Breast epithelium (tissue), 4 donors: Measurements from ENCODE around the gene TMEM242. TPM values are rescaled to one million over a fixed set of nuclear protein-coding genes. Genes with fewer than 3 reads are reported as not detected.

Source experiments
- DNase-seq, 2 donors: peaks; one replicate each; pipeline ENCODE4 v3.0.0-alpha.2; 2019; ENCODE audit warnings: low spot score in 2 of 2
- H3K27ac ChIP-seq, 2 donors: fragments of 200-600 bp; sonication (generic) in 1 of 2; one replicate each; pipeline ENCODE4 v1.5.1; 2016 to 2019; ENCODE audit warnings: mild to moderate bottlenecking in 1 of 2
- H3K27me3 ChIP-seq, 2 donors: fragments of 200-600 bp; sonication (generic) in 1 of 2; one replicate each; pipeline versions ENCODE4 v1.5.1 to v1.6.0; 2017 to 2019; ENCODE audit warnings: control low read depth in 1 of 2, mild to moderate bottlenecking in 1 of 2
- H3K36me3 ChIP-seq: fragments of 200-600 bp; one replicate; pipeline ENCODE4 v1.5.1; 2019
- H3K4me1 ChIP-seq, 2 donors: fragments of 200-600 bp; sonication (generic); one replicate each; pipeline ENCODE4 v1.5.1; 2016 to 2019; ENCODE audit warnings: control low read depth in 1 of 2
- H3K4me3 ChIP-seq, 3 donors: fragments of 200-600 bp; sonication (generic); 1 replicate in 2 of 3; 2 replicates in 1 of 3; pipeline ENCODE4 v1.5.1; 2016 to 2019; ENCODE audit warnings: mild to moderate bottlenecking in 3 of 3, moderate library complexity in 2 of 3
- H3K9me3 ChIP-seq, 2 donors: fragments of 200-600 bp; sonication (generic) in 1 of 2; one replicate each; pipeline ENCODE4 v1.5.1; 2016 to 2019; ENCODE audit warnings: control low read depth in 1 of 2
- CTCF ChIP-seq, 3 donors: fragments of 450-650 bp; IDR thresholded peaks; one replicate each; pipeline ENCODE4 v1.5.1; 2016 to 2017; ENCODE audit warnings: antibody characterized with exemption in 3 of 3, mild to moderate bottlenecking in 3 of 3, moderate library complexity in 3 of 3
- POLR2A ChIP-seq: fragments of 450-650 bp; IDR thresholded peaks from one replicate; pipeline ENCODE4 v1.6.1; 2016; ENCODE audit warnings: antibody characterized with exemption, mild to moderate bottlenecking, moderate library complexity
- POLR2AphosphoS5 ChIP-seq, 3 donors: sonication (generic); formaldehyde crosslinking; IDR thresholded peaks; one replicate each; pipeline ENCODE4 v1.6.1; 2017; ENCODE audit warnings: antibody characterized with exemption in 3 of 3
- intact Hi-C: fragments of 100-400 bp; cut with DNase I; formaldehyde crosslinking; loops from one replicate; pipeline ENCODE4 v1.15.1; 2023; ENCODE audit warnings: low total_unique reads
- total RNA-seq, 3 donors: library from RNA; depleted of rRNA; stranded (reverse); fragments of >200 nt; gene quantifications; one replicate each; pipeline ENCODE4 v1.1.0, GENCODE V29; 2016

TMEM242 gene
- total RNA-seq, 3 donors from 2014 or later = 5.3 to 7.9 (median 7.3) TPM

DNA sequence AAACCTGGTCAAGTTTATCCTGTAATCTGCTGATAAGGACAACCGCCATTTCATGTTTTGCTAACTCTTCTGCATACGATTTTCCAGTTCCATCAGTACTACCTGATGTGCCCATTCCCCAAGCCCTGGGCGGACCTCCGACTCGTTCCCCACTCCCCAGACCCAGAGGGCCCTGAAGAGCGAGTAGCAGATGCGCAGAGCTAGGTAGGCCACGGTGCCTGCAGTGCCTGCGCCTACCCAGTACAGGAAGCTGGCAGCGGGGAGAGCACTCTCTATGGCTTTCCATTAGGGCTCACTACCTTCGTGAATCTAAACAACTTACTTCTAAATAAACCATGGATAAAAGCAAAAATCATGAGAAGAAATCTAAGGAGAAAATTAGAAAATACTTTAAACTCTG lies 43.3 kb upstream of the TMEM242 start:
- no peak overlapping the region for H3K4me3 ChIP-seq
- H3K27ac ChIP-seq = no peak overlapping the region
- H3K36me3 ChIP-seq = no peaks in the 10 kb centered on the region
- TF ChIP-seq CTCF (IDR thresholded peaks at IDR 0.05) (no peak), POLR2AphosphoS5 (IDR thresholded peaks at IDR 0.05) (no peak), POLR2A (no peak)
- no peak for DNase-seq
- H3K27me3 ChIP-seq = no peaks in the 10 kb centered on the region
- intact Hi-C loops = no loop called here
- no peaks in the 10 kb centered on the region for H3K4me1 ChIP-seq
- H3K9me3 ChIP-seq = no peaks in the 10 kb centered on the region

DNA sequence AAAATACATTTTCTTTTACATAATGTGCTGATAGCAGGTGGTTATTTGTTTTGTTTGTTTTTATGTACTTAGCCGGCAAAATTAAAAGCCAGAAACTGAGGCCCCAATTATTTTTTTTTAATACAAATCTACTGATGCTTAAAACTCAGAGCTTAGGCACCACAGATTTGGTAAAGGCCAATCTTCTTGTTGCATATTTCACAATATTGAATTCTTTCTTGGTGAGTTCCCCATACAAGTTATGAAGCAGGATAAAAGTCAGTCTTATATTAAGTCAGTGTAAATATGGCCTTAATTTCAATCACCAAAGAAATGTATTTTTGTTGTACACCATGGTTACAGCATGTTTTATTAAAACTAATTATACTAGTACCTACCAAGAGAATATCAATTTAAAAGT lies 41.4 kb upstream of the TMEM242 start:
- no peak for DNase-seq
- Histone ChIP-seq H3K27me3 (no peaks in the 10 kb centered on the region), H3K27ac (no peak overlapping the region), H3K9me3 (no peaks in the 10 kb centered on the region), H3K36me3 (no peaks in the 10 kb centered on the region), H3K4me1 (no peaks in the 10 kb centered on the region), H3K4me3 (no peak overlapping the region)
- intact Hi-C loops = loop anchor here (5.0 kb wide), 1 partner anchor 367 kb away; no protein-coding TSS in a partner anchor
- TF ChIP-seq POLR2AphosphoS5 (IDR thresholded peaks at IDR 0.05) = no peak
- no peak for TF ChIP-seq CTCF (IDR thresholded peaks at IDR 0.05)
- no peak for TF ChIP-seq POLR2A

DNA sequence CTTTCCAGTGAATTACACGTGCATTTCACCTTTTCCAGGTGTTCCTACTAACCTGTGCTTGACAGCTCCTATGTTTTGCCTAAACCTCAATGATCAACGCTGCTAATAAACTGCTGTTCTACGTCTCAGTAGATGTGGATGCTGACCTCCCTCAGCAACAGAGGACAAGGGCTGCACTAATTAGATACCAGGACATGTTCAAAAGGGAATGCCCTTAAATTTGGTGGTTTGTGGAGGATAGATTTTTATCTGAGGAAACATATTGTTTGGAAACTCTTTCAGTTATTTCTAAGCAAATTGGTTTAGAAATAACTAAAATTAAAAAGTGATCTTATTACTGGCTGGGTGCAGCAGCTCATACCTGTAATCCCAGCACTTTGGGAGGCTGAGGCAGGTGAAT lies 38.6 kb upstream of the TMEM242 start:
- Histone ChIP-seq H3K27ac (no peak overlapping the region), H3K9me3 (no peaks in the 10 kb centered on the region), H3K4me1 (no peaks in the 10 kb centered on the region), H3K27me3 (no peaks in the 10 kb centered on the region), H3K4me3 (no peak overlapping the region), H3K36me3 (no peaks in the 10 kb centered on the region)
- no peak for DNase-seq
- TF ChIP-seq CTCF (IDR thresholded peaks at IDR 0.05) = no peak
- TF ChIP-seq POLR2AphosphoS5 (IDR thresholded peaks at IDR 0.05) = no peak
- TF ChIP-seq POLR2A = no peak
- intact Hi-C loops = loop anchor here (5.0 kb wide), 1 partner anchor 365 kb away; no protein-coding TSS in a partner anchor

- Histone ChIP-seq H3K36me3 (no peaks in the 10 kb centered on the region), H3K4me3 (no peak overlapping the region), H3K9me3 (no peaks in the 10 kb centered on the region), H3K4me1 (no peaks in the 10 kb centered on the region), H3K27ac (no peak overlapping the region), H3K27me3 (no peaks in the 10 kb centered on the region)
- TF ChIP-seq POLR2A = no peak
- no peak for TF ChIP-seq POLR2AphosphoS5 (IDR thresholded peaks at IDR 0.05)
- no peak for TF ChIP-seq CTCF (IDR thresholded peaks at IDR 0.05)
- intact Hi-C loops = no loop called here
- no peak for DNase-seq
These were observed 35.0 kb upstream of the TMEM242 start for GRCh38 chr6:157358287-157358686.

DNA sequence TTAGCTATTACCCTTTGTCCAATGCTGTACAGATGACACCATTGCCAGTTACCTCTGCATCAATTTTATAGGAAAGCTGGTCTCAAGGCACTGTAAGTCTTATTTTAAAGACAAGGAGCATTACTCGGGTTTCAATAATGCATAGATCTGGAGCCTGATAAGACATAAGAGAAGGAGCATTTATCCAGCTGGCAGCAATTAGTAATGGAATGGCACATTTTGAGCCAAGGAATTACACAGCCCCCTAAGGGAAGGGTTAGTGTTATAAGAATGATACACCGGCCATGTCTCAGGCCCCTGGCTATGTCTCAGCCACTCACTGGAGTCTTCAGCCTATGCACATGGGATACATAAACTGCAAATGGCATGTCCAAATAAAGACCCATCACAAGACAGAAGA lies 23.1 kb upstream of the TMEM242 start:
- Histone ChIP-seq H3K4me3 (no peak overlapping the region), H3K27me3 (no peaks in the 10 kb centered on the region), H3K27ac (no peak overlapping the region), H3K9me3 (peaks cover 0 to 9% of the 10 kb centered on the region in 2 donors), H3K36me3 (no peaks in the 10 kb centered on the region), H3K4me1 (no peaks in the 10 kb centered on the region)
- TF ChIP-seq POLR2AphosphoS5 (IDR thresholded peaks at IDR 0.05) (no peak), POLR2A (no peak), CTCF (IDR thresholded peaks at IDR 0.05) (no peak)
- intact Hi-C loops = no loop called here
- no peak for DNase-seq
